Stimulated activated CD8-positive, alpha-beta memory T cell treated with anti-CD3 and anti-CD28 coated beads, Interleukin-7, amount 100 ng/mL, for 4 hours (primary cell): ENCODE measurements around the gene CASP2.

ENCODE experiments used
- DNase-seq, 2 donors: peaks; one replicate each; pipeline ENCODE4 v3.0.0-alpha.2; 2020; ENCODE audit warnings: low read depth in 2 of 2

Gene CASP2

GRCh38 chr7:143287935-143288826 lies at the start of gene CASP2:
TSS of gene CASP2 (plus strand) at chr7:143288351. CDS start at chr7:143288456, 105 bp downstream.
- DNase-seq, result peak; percentile 95 to 99

- no peak for DNase-seq
Observed at GRCh38 chr7:143239813-143240212, 48.3 kb upstream of the CASP2 start.

- peak; percentile 46 to 63 for DNase-seq
Observed at GRCh38 chr7:143240291-143241168, 47.6 kb upstream of the CASP2 start.

GRCh38 chr7:143242306-143242705 lies 45.8 kb upstream of the CASP2 start:
- DNase-seq, result no peak

- DNase-seq, result no peak
Observed at GRCh38 chr7:143243111-143243510, 45.0 kb upstream of the CASP2 start.

GRCh38 chr7:143243614-143244013 lies 44.5 kb upstream of the CASP2 start:
- DNase-seq, result no peak

- DNase-seq, result no peak
Observed at GRCh38 chr7:143244321-143244720, 43.8 kb upstream of the CASP2 start.

- DNase-seq, result no peak
Observed at GRCh38 chr7:143245123-143245522, 43.0 kb upstream of the CASP2 start.

- DNase-seq, result no peak
Observed at GRCh38 chr7:143247372-143247771, 40.8 kb upstream of the CASP2 start.

- DNase-seq, result no peak
Observed at GRCh38 chr7:143248761-143249354, 39.3 kb upstream of the CASP2 start.

GRCh38 chr7:143250199-143250598 lies 38.0 kb upstream of the CASP2 start:
- DNase-seq, result no peak

- DNase-seq, result no peak
Observed at GRCh38 chr7:143250822-143251221, 37.3 kb upstream of the CASP2 start.

- no peak for DNase-seq
Observed at GRCh38 chr7:143252006-143252405, 36.1 kb upstream of the CASP2 start.

- no peak for DNase-seq
Observed at GRCh38 chr7:143255564-143255963, 32.6 kb upstream of the CASP2 start.

GRCh38 chr7:143256325-143256724 lies 31.8 kb upstream of the CASP2 start:
- DNase-seq, result no peak

GRCh38 chr7:143256932-143257331 lies 31.2 kb upstream of the CASP2 start:
- no peak for DNase-seq

GRCh38 chr7:143257501-143257900 lies 30.6 kb upstream of the CASP2 start:
- no peak for DNase-seq

GRCh38 chr7:143258831-143259230 lies 29.3 kb upstream of the CASP2 start:
- DNase-seq, result no peak

GRCh38 chr7:143259765-143260164 lies 28.4 kb upstream of the CASP2 start:
- DNase-seq, result no peak

- no peak for DNase-seq
Observed at GRCh38 chr7:143261901-143262300, 26.2 kb upstream of the CASP2 start.

- peak; percentile 63 to 78 for DNase-seq
Observed at GRCh38 chr7:143263266-143264195, 24.6 kb upstream of the CASP2 start, which contains the start of gene GSTK1. TSS of gene GSTK1 (plus strand) at chr7:143263441. CDS start at chr7:143263514, 73 bp downstream.
